AG09309 (cell line): ENCODE measurements around the gene OTOG.

Experiments used
- DNase-seq: peaks from one replicate; pipeline ENCODE4 v3.0.0-alpha.2; 2010; ENCODE audit warnings: low read depth
- H3K4me3 ChIP-seq: 2 replicates; pipeline ENCODE4 v1.5.1; 2011; ENCODE audit warnings: mild to moderate bottlenecking, low read depth, low read length, moderate library complexity; ENCODE audit not compliant: control insufficient read depth
- TF ChIP-seq, protein P1 (sequence below): IDR thresholded peaks from 2 replicates; pipeline ENCODE4 v1.5.1; 2011; ENCODE audit warnings: mild to moderate bottlenecking, low read depth, low read length, inconsistent platforms; ENCODE audit not compliant: insufficient read depth, control insufficient read depth; ENCODE audit errors: missing control alignments

Gene OTOG

DNA sequence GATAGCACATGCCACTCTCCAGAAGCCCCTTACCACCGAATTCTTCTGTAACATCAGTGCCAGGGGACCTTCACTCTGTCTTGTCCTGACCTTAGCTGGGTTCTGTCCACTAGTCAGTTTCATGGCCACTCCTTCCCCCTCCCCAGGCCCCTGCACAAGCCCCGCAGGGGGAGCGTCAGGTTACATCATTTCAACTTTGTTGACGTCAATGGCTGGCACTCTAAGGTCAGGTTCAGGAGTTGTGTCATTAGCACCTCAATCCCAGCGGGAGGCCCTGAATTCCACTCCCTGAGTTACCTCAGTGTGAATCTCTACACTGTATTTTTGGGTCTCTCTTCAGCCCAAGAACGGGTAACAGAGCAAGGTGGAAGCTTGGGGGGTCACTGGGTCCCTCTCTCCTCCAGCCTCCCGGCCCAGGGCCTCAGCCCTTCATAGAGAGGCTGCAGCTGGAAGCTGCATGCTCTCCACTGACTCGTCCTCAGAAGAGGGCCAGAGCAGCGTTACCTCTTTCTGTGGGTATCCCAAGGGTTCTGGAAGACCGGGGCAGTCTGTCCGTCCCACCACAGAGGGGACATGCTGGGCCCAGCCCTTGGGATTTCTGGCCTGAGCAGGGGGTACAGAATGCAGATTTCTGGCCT is 13.2 kb upstream of the OTOG start:
- no peak for DNase-seq
- H3K4me3 ChIP-seq: no peak overlapping the region
- TF ChIP-seq, protein P1, sequence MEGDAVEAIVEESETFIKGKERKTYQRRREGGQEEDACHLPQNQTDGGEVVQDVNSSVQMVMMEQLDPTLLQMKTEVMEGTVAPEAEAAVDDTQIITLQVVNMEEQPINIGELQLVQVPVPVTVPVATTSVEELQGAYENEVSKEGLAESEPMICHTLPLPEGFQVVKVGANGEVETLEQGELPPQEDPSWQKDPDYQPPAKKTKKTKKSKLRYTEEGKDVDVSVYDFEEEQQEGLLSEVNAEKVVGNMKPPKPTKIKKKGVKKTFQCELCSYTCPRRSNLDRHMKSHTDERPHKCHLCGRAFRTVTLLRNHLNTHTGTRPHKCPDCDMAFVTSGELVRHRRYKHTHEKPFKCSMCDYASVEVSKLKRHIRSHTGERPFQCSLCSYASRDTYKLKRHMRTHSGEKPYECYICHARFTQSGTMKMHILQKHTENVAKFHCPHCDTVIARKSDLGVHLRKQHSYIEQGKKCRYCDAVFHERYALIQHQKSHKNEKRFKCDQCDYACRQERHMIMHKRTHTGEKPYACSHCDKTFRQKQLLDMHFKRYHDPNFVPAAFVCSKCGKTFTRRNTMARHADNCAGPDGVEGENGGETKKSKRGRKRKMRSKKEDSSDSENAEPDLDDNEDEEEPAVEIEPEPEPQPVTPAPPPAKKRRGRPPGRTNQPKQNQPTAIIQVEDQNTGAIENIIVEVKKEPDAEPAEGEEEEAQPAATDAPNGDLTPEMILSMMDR: no peak

DNA sequence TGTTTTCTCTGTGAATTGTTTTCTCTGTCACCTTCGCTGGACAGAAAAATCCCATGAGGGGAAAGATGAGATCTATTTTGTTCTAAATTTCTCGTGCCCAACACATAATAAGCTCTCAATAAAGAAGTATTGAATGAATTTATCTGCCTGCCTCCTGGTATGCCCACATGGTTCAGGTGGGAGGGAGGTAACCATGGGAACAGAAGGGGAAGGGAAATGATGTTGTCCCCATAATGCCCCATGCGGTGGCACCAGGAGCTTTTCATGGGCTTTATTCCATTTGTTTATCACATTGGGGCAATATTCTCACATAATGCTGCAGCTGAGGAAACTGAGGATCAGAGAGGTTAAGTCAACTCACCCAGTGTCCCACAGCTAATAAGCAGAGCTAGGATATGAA is 11.6 kb upstream of the OTOG start:
- no peak overlapping the region for H3K4me3 ChIP-seq
- DNase-seq: no peak
- TF ChIP-seq, protein P1: no peak

DNA sequence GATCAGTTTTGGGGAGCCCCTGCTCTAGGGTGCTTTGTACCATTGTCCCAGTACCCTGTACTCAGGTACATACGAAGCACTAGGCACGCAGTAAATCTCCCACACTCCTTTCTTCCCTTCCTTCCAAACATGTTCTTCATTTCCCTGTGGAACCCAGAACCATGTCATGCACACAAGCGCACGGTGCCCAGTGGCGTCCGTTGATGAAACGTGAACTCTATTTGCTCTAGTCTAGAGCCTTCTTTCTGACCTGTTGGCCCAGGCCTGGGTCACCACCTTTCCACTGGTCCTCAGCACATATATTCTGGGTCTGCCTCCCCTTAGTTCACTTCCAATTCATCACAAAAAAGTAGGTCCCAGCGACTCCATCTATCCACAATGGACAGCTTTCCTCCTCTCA is 9.8 kb upstream of the OTOG start:
- H3K4me3 ChIP-seq: no peak overlapping the region
- TF ChIP-seq, protein P1: no peak

DNA sequence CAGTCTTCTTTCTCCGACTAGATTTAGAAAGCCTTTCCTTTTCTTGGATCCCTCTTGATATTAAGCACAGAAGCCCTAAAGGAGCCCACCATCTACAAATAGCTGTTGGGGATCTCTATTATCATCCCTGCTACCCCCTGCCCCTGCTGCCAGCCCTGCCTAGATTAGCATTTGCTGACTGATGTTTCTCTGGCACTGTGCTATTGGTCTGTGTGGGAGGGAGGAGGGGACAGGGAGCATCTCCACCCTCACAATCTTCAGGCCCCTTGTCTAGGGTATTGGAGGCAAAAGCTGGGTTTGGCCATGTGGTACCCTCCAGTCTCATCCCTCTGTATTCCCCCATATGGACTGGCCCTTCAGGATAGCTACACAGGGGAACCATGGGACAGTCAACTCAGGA is 9.0 kb upstream of the OTOG start:
- no peak for DNase-seq
- H3K4me3 ChIP-seq: no peak overlapping the region
- TF ChIP-seq, protein P1: no peak

More for the DNA sequence above, 9.8 kb upstream of the OTOG start:
- no peak for DNase-seq

DNA sequence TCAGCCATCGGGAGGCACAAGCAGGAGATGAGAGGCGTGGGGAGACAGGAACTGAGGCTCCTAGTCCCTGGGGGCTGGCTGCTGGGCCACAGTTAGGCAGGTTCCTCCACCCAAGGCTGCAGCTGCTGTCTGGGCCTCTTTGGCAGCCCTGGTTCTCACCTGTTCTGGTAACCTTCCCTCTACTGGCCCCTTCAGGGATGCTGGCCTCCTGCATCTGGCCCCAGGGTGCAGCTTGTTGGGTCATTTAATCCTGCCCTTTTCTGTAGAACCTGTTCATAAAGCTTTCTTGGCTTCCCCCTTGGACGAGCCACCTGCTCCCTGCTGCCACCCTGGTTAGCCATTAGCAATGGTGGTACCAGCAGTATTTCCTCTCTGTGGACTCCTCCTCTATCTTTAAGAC is 8.3 kb upstream of the OTOG start:
- H3K4me3 ChIP-seq: no peak overlapping the region
- TF ChIP-seq, protein P1: no peak
- DNase-seq: no peak

DNA sequence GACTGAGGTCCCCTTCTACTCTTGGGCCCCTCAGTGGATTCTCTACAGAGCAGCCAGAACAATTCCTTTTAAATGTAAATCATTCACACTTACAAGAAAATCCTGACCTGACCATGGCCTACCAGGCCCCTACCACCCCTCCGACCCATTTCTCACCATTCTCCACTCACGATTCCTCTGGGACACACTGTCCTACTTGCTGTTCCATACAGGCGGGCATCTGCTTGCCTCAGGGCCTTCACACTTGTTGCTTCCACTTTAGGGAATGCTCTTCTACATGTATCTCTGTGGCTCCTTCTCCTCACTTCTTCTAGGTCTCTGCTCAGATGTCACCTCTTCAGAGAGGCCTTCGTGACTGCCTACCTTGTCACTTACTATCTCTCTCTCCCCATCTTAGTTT is 6.3 kb upstream of the OTOG start:
- H3K4me3 ChIP-seq: no peak overlapping the region
- DNase-seq: no peak
- TF ChIP-seq, protein P1: no peak
